HG02571 (cell line): Measurements from ENCODE around the gene TAB2.
"Not testable (repeated sequence)": the region's sequence is repeated elsewhere in the genome, so short reads cannot be mapped to it uniquely, and the experiment has no call there.

Experiments used
- ATAC-seq: cut with Tn5 transposase; IDR thresholded peaks from one replicate; pipeline ENCODE4 v1.9.1; 2021; ENCODE audit warnings: mild to moderate bottlenecking, moderate library complexity; ENCODE audit not compliant: unreplicated experiment

The TAB2 gene

DNA sequence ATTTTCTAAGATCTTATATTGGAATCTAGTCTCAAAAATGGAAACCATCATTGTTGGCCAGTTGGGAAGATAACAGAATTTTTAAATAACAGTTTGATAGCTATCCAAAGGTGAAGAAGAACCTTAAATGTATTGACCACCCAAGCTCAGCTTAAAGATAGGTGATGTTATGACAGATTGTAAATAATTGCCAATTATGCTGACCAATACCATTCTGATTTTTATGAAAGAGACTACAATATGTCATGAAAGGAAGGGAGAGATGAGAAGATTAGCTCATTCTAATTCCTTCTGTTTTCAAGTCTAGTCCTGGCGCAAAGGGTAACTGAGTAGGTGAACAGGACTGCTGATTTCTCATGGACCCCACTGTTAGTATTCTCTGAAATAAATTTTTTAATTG, 5.7 kb upstream of the TAB2 start:
- no peak for ATAC-seq

DNA sequence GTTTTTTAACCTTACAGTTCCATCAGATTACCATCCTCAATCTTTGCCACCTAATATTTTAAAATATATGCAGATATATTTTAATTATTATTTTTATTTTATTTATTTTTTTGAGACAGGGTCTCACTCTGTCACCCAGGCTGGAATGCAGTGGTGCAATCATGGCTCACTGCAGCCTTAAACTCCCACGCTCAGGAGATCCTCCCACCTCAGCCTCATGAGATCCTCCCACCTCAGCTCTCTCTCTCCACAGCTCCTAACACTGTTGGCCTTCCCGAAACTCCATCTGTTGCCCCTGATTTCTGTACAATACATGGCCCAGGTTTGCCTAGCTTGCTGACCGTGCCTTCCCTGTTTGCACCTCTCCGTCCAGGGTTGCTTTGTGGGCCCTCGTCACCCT, 4.4 kb upstream of the TAB2 start:
- no peak for ATAC-seq

DNA sequence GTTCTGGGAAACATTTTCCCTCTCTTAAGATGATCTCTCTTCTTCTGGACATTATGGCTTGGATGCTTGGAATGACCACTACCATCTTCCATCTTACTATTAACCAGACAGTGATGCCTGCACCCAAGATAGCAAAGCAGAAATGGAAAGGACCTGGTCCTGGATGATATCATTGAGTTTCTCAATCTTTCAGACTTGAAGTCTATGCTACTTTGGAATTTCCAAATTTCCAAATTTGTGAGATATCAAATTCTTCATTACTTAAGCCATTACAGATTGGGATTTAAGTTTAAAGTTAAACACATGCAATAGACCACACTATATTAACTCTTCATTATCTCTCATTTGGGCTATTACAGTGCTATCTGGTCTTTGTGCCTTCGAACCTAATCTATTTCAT, 3.7 kb upstream of the TAB2 start:
- ATAC-seq, result no peak

DNA sequence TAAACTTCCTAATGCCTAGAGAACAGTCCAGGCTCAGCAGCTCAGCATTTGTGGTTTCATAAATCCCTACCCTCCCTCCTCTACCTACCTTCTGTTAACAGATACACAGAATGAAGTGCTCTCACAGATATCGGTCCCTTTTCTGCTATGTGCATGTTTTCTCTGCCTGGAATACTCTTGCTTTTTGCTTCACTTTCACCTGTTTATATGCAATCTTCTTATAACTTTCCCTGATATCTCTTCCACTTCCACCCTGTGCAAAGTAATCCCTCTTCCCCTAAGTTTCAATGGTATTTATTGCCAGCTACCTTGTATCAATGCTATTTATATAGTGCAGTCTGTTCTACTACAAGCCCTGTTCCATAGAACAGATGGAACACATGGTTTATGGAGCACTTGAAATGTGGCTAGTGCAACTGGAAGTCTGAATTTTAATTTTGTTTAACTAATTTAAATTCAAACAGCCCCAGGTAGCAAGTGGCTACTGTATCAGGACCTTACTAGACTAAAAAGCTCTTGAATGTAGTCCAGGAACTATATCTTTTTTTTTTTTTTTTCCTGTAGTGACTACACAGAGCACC, 3.1 kb upstream of the TAB2 start:
- no peak for ATAC-seq

DNA sequence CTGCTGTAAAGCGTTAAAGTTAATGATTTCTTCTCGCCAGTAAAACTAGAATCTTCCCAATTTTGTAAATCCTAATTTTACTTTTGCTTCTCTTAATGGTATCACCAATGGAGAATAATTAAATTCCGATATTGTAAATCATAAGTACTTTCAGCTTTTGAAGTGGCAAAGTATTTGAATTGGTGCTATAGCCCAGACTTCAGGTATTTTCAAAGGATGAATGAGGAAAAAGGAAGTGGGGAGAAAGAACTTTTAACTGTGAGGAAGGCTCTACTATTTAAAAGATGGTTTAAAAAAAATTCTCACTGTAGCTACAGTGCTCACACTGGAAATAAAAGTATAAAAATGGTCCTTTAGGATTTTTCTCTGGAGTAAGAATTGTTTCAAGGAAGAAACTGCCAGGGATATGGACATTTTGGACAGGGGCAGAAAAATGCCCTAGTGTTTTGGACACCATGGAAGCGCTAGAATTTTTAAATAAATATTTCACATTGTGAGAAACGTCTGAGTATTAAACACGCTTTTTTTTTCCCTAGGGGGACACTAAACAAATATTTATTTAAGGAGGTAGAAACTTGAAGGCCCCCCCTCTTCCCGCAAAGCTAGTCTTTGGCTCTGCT, 1.3 kb upstream of the TAB2 start:
- no peak for ATAC-seq

DNA sequence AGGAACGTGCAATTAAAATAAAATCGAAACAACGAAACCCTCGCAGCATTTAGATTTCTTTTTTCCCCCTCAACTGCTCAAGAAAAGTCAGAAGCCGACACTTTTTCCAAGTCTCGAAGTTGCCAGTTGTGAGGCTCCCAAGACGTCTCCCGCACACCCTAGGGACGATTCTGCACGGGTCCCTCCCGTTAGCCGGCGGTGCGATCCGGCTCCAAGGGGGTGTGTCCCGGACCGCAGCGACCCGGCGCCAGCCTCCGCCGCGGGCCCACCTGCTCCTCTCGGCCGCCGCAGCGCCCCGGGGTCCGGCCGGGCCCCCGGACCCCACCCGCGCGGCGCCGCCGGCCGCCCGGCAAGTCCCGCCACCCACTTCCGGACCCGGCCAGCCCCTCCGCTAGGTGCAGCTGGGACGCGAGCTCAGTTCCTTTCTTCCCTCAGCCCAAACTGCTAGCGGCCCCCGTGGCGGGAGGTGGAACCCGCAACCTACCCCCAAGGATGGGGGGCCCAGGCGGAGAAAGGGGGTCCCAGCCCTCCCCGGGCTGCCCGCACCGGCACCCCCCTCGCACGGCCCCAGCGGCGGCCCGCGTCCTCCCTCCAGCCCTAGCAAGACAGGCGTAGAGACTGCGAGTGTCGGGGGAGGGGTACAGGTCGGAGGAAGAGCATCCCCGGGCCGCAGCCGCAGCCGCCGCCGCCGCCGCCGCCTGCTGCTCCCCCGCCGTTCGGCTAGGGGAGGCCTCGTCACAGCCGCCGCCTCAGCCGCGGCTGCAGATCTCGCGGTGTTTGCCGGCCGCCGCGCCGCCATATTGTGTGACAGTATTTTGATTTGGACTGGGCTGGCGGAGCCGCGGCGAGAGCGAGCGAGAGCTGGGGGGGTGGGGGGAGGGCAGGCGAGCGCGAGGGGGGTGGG, 520 bp upstream of the TAB2 start:
- peak; percentile 72 for ATAC-seq

DNA sequence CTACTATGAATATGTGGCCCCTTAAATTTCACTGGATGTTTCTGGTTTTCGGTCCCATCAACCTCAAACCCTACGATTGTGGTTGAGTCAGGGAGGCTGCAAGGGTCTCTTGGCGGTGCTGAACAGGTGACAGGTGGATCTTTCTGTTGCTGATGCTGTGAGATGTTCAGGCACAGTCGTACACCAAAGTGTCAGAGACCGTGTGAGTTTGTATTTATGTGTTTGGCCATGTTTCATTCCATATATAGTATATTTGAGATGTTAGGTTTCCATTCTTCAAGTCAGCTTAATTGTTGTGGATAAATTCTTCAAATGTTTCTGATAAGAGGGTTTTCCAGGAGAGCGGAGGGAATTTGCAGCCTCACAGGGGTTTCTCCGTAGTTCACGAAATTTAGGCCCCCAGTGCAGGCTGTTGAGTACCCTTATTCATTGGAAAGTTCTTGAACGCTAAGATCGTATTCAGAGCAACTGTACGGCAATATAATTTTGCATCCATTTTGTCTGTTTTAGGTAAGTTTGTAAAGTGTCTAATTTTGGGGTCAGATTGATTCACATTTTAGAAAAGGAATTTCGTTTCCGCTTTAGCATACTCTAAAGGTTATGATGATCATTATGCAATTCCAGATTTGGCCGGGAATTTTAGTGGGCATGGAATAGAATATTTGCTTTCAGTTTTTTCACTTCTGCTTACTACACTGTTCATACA, 1.2 kb downstream of the TAB2 start:
- no peak for ATAC-seq

DNA sequence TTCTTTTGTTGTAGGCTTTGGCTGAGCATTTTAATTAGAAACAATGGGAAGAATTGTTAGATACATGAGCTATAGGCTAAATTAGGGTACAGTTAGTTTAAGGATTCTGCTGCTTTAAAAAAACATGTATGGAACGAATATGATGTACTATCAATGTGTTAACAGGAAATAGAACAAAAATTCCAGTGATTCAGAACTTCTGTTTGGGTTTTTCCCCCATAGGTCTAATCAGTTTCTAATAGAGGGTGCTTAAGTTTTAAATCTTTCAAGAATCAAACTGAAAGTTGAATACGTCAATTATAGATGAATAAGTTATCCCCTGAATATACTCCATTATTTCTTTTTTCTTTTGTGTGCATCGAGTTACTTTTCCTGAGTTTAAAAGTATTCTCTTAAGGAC, 1.9 kb downstream of the TAB2 start:
- ATAC-seq, result no peak

DNA sequence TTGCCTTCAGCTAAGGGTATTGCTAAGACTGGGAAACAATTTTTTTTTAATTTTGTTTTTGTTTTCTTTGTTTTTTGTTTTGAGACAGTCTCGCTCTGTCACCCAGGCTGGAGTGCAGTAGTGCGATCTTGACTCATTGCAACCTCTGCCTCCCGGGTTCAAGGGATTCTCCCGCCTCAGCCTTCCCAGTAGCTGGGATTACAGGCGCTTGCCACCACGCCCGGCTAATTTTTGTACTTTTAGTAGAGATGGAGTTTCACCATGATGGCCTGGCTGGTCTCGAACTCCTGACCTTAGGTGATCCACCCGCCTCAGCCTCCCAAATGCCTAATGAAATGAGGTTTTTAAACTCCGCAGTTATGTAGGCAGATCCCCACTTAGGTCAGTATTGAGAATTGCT, 2.5 kb downstream of the TAB2 start:
- ATAC-seq, result not testable (repeated sequence)

DNA sequence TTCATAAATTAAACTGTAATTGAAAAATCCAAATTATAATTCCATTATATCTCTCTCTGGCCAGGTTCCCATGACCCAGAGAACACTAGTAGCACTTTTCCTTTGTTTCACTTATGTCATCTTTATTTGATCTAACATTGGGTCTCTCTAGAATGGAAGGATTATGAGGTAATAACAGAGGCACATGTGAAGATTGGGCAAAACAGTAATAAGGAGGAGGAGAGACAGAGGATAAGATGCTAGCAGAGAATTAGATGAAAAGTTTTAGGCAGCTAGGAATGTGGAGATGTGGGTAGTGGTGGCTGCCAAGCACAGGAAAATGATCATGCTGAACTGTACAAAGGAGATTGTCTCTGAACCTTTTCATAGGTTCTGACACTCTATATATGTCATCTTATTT, 3.3 kb downstream of the TAB2 start:
- ATAC-seq, result no peak

DNA sequence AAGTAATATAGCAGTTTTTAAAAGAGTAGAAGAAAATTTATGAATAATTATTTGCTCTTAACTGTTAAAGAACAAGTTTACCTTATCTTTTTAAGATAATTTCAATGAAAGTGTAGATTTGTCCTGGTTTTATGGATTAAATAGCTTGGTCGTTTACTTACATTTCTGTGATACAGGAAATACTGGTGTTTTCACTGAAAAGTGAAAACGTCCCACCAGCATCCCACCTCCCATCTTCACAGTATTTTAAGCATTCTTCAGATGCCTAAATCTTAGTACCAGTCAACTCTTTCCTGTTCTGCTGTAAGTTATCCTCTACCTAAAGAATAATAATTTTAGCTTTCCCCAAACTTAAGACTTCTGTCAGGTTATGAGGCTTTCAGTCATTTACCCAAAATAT, 5.8 kb downstream of the TAB2 start:
- ATAC-seq, result no peak

DNA sequence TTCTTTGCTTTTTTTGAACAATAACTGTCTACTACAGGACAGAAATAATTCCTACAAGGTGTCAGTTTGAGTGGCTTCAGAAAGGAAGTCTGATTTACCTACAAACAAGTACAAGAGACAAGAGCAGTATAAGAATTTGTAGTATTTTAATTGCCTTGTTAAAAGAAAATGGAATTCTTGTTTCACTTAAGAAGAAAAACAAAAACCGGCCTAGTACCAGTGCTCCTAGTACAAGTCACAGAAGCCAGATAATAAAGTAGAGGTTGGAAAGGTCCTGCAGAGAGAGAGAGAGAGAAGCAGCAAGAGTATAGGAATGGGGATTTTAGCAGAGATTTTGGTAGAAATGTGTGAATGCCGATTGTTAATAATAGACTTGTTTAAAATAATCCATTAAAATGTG, 6.4 kb downstream of the TAB2 start:
- no peak for ATAC-seq

DNA sequence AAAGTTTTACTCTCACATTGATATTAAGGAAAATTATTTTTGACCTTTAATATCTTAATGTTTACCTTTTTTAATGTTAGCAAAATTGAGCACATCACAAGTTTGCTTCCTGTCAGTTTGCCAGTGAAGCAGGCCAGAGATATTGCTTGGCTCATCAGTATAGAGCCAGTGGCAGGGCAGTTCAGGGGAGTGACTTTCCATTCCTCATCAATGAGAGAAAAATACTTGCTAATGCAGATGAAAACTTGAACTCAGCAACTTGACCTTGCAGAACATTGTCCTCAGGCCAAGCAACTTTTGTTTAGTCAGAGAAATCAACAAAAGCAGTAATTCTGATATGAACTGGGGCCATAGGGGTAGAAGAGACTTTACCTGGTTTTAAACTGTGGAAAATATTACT, 6.9 kb downstream of the TAB2 start:
- ATAC-seq, result no peak

DNA sequence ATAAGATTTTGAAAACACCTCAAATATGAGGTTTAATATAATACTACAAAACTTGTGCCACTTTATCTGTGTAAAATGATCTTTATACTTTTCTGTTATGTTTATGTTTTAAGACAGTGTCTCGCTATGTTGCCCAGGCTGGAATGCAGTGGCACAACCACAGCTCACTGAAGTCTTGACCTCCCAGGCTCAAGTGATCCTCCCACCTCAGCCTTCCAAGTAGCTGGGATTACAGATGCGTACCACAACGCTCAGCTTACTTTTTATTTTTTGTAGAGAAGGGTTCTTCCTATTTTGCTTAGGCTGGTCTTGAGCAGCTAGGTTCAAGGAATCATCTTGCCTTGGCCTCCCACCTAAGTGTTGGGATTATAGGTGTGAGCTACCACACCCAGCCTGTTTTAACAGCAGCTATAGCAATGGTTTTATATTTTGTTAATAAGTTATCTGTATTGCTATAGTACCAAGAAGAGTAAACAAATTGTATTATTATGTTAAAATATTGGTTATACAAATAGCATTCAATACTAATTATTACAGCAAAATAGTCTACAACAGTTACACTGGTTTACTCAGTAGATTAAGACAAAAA, 8.2 kb downstream of the TAB2 start:
- ATAC-seq, result no peak

DNA sequence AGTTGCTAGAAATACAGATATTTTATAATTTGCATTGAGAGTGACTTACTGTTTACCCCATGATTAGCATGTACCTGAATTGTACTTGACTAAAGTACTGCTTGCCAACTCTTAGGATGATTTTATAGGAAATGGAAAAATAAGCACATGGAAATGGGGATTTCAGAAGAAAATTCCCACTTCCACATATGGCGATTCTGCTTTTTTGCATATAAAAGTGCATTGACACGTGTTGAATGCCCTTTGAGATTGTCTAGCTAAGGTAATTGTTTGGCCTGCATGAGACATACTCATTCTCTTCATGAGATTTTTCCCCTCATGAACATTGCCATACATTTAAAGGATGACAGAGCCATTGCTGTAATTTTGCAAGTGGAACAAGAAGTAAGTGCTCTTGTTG, 10.1 kb downstream of the TAB2 start:
- ATAC-seq, result no peak

DNA sequence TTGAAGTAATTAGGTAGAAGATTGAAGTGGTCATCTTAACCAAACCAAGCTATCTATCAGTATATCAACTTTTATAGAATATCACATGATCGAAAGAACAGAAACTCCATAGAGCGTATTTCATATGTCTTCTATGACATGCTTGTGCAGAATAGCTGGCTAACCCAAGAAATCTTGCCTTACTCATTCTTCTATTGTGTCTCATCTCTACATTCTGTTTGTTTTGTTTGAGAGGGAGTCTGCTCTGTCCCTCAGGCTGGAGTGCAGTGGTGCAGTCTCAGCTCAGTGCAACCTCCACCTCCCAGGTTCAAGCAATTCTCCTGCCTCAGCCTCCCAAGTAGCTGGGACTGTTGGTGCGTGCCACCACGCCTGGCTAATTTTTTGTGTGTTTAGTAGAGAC, 10.6 kb downstream of the TAB2 start:
- ATAC-seq, result no peak

DNA sequence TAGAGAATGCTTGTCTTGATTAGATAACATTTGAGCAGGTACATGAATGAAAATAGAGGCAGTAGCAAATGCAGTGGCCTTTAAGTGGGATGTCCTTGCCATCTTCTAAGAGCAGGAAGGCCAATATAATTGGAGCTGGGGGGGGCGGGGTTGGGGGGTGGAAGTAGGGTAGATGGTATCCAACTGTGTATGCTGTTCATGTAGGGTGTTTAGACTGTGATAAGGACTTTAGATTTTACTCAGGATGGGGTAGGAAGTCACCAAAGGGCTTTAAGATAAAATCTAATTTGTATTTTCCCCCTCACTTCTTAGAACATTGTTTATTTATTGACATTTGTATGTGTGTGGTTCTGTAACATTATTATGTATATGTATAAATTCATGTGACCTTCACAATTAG, 12.0 kb downstream of the TAB2 start:
- ATAC-seq, result no peak

DNA sequence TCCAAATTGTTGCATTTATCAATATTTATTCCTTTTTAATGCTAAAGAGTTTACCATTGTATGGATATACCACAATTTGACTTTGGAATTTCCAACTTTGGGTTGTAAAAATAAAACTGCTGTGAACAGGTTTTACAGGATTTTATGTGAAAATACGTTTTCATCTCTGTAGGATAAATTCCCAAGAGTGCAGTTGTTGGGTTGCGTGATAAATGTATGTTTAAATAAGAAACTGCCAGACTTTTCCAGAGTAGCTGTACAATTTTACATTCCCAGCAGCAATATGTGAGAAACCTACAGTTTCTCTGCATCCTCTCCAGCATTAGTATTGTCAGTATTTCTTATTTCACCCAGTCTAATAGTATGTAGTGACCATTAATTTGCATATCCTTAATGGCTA, 12.6 kb downstream of the TAB2 start:
- ATAC-seq, result no peak

DNA sequence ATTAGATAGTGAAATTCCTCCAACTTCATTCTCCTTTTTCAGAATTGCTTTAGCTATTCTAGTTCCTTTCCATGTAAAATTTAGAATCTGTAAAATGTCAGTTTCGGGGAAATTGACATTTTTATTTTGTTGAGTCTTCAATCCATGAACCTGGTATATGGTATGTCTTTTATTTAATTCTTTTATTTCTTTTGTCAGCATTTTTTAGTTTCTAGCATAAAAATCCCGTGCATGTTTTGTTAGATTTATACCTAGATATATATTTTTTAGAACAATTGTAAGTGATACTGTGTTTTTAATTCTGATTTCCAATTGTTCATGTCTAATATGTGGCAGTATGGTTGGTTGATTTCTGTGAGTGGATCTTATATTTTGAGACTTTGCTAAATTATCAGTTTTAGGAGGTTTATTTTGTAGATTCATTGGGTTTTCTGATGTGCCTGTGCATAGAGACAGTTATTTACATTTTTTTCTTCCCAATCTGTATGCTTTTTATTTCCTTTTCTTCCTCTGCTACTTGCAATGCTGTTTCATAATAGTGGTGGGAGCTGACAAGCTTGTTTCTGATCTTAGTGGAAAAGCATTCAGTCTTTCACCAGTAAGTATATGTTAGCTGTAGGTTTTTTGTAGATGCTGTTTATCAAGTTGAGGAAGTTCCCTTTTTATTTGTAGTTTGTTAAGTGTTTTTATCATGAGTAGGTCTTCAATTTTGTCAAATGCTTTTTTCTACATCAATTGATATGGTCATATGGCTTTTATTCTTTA, 13.7 kb downstream of the TAB2 start:
- no peak for ATAC-seq

DNA sequence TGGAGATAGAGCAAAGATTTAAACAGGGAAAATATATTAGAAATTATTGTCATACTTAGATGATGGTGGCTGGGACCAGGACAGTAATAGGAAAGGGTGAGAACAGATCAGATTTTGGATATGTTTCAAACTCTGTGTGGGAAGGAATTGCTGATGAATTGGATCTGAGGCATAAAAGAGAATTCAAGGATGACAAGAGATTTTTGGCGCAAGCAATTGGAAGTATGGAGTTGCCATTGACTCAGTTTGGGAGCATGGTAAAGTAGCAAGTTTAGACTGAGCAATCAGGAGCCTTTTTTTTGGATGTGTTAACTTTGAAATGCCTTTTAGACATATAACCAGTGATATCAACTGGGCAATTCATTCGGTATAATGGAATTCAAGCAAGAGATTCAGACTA, 14.4 kb downstream of the TAB2 start:
- ATAC-seq, result no peak
